22Rv1 (cell line): ENCODE results near the gene CHST8.

Source experiments
- H3K27ac ChIP-seq: fragments of 450-650 bp; 2 replicates; pipeline ENCODE4 v1.5.1; 2017
- CTCF ChIP-seq: fragments of 450-650 bp; IDR thresholded peaks from 2 replicates; pipeline ENCODE4 v1.5.1; 2017; ENCODE audit warnings: mild to moderate bottlenecking
- ZFX ChIP-seq: fragments of 450-650 bp; IDR thresholded peaks from 2 replicates; pipeline ENCODE4 v1.6.1; 2017; ENCODE audit warnings: antibody characterized with exemption, borderline replicate concordance

Gene CHST8

DNA sequence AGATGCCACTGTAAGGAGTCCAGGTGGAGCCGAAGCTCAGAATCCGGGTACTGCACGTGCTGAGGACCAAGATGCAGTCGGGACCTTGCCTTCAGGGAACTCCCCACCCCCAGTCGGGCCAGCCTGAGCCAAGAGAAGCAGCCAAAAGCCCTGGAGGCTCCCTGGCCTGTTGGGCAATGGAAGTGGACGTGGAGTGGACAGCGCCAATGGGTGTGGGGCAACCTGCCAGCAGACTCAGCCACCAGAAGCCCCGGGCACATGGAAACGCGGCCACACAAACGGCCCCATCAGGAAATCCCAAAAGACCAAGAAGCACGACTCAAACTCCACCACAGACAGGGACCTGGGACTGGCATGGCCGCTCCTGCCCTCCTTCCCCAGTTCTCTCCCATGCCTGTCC lies 144.9 kb downstream of the CHST8 start:
- no peak overlapping the region for H3K27ac ChIP-seq
- TF ChIP-seq CTCF: no peak
- TF ChIP-seq ZFX: no peak

GRCh38 chr19:33767898-33768413 lies 146.2 kb downstream of the CHST8 start:
- no peak overlapping the region for H3K27ac ChIP-seq
- TF ChIP-seq ZFX: no peak
- no peak for TF ChIP-seq CTCF

- TF ChIP-seq CTCF: no peak
- no peak overlapping the region for H3K27ac ChIP-seq
Observed at GRCh38 chr19:33769208-33769607, 147.5 kb downstream of the CHST8 start.

GRCh38 chr19:33770107-33770506 lies 148.4 kb downstream of the CHST8 start:
- TF ChIP-seq CTCF (no peak), ZFX (no peak)
- H3K27ac ChIP-seq: no peak overlapping the region

DNA sequence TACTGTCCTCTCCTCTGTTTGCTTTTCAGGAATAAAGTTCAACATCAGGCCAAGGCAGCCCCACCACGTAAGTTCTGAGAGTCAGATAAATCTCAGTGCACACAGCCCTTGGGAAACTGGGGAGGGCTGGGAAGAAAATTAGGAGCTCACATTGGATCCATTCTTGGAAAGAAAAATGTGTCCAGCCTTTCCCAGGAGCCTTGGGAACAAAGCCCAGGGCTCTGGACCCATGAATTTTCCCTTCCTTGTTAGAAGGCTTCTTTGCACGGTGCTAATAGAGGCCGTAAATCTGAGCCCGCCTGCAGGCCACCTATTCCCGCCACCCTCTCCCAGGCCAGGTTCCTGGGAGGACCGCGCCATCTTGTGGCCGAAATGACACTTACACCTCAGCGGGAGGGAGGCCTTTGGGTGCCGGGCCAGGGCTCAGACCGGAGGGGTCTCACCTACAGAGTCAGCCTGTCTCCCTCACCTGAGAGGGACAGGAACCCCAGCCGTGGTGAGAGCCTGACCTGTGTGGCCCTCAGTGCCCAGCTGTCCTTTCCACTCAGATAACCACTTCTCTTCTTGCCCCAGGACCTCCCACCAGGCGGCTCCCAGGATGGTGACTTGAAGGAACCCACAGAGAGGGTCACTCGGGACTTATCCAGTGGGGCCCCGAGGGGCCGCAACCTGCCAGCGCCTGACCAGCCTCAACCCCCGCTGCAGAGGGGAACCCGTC lies 149.8 kb downstream of the CHST8 start:
- H3K27ac ChIP-seq: no peak overlapping the region

GRCh38 chr19:33772102-33772857 lies 150.5 kb downstream of the CHST8 start:
- no peak for TF ChIP-seq CTCF
- no peak for TF ChIP-seq ZFX
- H3K27ac ChIP-seq: no peak overlapping the region

More for the DNA sequence above, 149.8 kb downstream of the CHST8 start:
- TF ChIP-seq CTCF (peak; percentile 86), ZFX (no peak)

- TF ChIP-seq ZFX: no peak
- no peak for TF ChIP-seq CTCF
- H3K27ac ChIP-seq: no peak overlapping the region
Observed at GRCh38 chr19:33772858-33773180, 151.1 kb downstream of the CHST8 start.
